H7 (cell line): Measurements from ENCODE around the gene TOMM5. TPM values are rescaled to one million over a fixed set of nuclear protein-coding genes. Genes with fewer than 3 reads are reported as not detected.

ENCODE experiments used
- DNase-seq: peaks from one replicate; pipeline ENCODE4 v3.0.0; 2012
- H3K27me3 ChIP-seq: 2 replicates; pipeline ENCODE4 v1.6.0; 2011; ENCODE audit warnings: mild to moderate bottlenecking, low read length; ENCODE audit not compliant: control insufficient read depth, insufficient read depth
- H3K36me3 ChIP-seq: replicated peaks from 2 replicates; pipeline ENCODE4 v1.5.1; 2011; ENCODE audit warnings: low read length; ENCODE audit not compliant: control insufficient read depth, insufficient read depth
- H3K4me3 ChIP-seq: 2 replicates; pipeline ENCODE4 v1.5.1; 2011; ENCODE audit warnings: low read depth, mild to moderate bottlenecking, control low read depth, low read length, moderate library complexity; ENCODE audit not compliant: insufficient read depth
- total RNA-seq: library from RNA; depleted of rRNA; stranded (reverse); fragments of >200 nt; shearing (Covaris generic); gene quantifications from 2 replicates; pipeline ENCODE4 v1.2.3, GENCODE V29; 2014; rRNA removed

Gene TOMM5
- 157 and 164 TPM in 2 replicates for total RNA-seq

GRCh38 chr9:37592108-37592951 lies at the start of gene TOMM5:
TSS of gene TOMM5 (minus strand) at chr9:37592597. CDS start at chr9:37592532, 65 bp downstream.
- H3K4me3 ChIP-seq, result peak within 1 kb of the TSS; percentile 94
- H3K27me3 ChIP-seq, result peaks cover 11% of the 10 kb centered on the region
- peak; percentile 83 for DNase-seq
- H3K36me3 ChIP-seq, result peaks cover 11% of the 10 kb centered on the region

- no peaks in the 10 kb centered on the region for H3K36me3 ChIP-seq
- DNase-seq, result no peak
- no peak overlapping the region for H3K4me3 ChIP-seq
- peaks cover 3% of the 10 kb centered on the region; the same call in 1 of the 2 replicates for H3K27me3 ChIP-seq
These were observed 48.9 kb upstream of the TOMM5 start for GRCh38 chr9:37641331-37641730.

GRCh38 chr9:37640246-37640645 lies 47.8 kb upstream of the TOMM5 start:
- Histone ChIP-seq H3K27me3 (no peaks in the 10 kb centered on the region; the same call in 1 of the 2 replicates), H3K4me3 (no peak overlapping the region), H3K36me3 (no peaks in the 10 kb centered on the region)
- DNase-seq, result no peak

- Histone ChIP-seq H3K4me3 (no peak overlapping the region), H3K36me3 (no peaks in the 10 kb centered on the region), H3K27me3 (no peaks in the 10 kb centered on the region; the same call in 1 of the 2 replicates)
- DNase-seq, result no peak
These were observed 47.4 kb upstream of the TOMM5 start for GRCh38 chr9:37639841-37640240.

- Histone ChIP-seq H3K27me3 (no peaks in the 10 kb centered on the region), H3K4me3 (no peak overlapping the region), H3K36me3 (no peaks in the 10 kb centered on the region)
- no peak for DNase-seq
These were observed 46.8 kb upstream of the TOMM5 start for GRCh38 chr9:37639109-37639762.

- Histone ChIP-seq H3K4me3 (no peak overlapping the region), H3K36me3 (no peaks in the 10 kb centered on the region), H3K27me3 (no peaks in the 10 kb centered on the region)
- DNase-seq, result no peak
These were observed 44.4 kb upstream of the TOMM5 start for GRCh38 chr9:37636511-37637448.

GRCh38 chr9:37635808-37636207 lies 43.4 kb upstream of the TOMM5 start:
- Histone ChIP-seq H3K4me3 (no peak overlapping the region), H3K36me3 (no peaks in the 10 kb centered on the region), H3K27me3 (no peaks in the 10 kb centered on the region)
- DNase-seq, result no peak

GRCh38 chr9:37632479-37632878 lies 40.1 kb upstream of the TOMM5 start:
- Histone ChIP-seq H3K4me3 (no peak overlapping the region), H3K27me3 (no peaks in the 10 kb centered on the region), H3K36me3 (no peaks in the 10 kb centered on the region)
- peak; percentile 44 for DNase-seq

- H3K27me3 ChIP-seq, result no peaks in the 10 kb centered on the region
- no peak overlapping the region for H3K4me3 ChIP-seq
- H3K36me3 ChIP-seq, result no peaks in the 10 kb centered on the region
- no peak for DNase-seq
These were observed 34.4 kb upstream of the TOMM5 start for GRCh38 chr9:37626708-37627292.

GRCh38 chr9:37625758-37626147 lies 33.4 kb upstream of the TOMM5 start:
- Histone ChIP-seq H3K36me3 (no peaks in the 10 kb centered on the region), H3K4me3 (no peak overlapping the region), H3K27me3 (no peaks in the 10 kb centered on the region)
- no peak for DNase-seq

- no peaks in the 10 kb centered on the region for H3K36me3 ChIP-seq
- H3K4me3 ChIP-seq, result no peak overlapping the region
- DNase-seq, result no peak
These were observed 32.8 kb upstream of the TOMM5 start for GRCh38 chr9:37625036-37625757.

GRCh38 chr9:37624073-37624472 lies 31.7 kb upstream of the TOMM5 start:
- Histone ChIP-seq H3K27me3 (no peaks in the 10 kb centered on the region), H3K36me3 (no peaks in the 10 kb centered on the region), H3K4me3 (no peak overlapping the region)
- no peak for DNase-seq

More at GRCh38 chr9:37625036-37625757, 32.8 kb upstream of the TOMM5 start:
- H3K27me3 ChIP-seq, result no peaks in the 10 kb centered on the region

- Histone ChIP-seq H3K4me3 (no peak overlapping the region), H3K36me3 (no peaks in the 10 kb centered on the region), H3K27me3 (no peaks in the 10 kb centered on the region)
- no peak for DNase-seq
These were observed 30.9 kb upstream of the TOMM5 start for GRCh38 chr9:37623267-37623666.
